MCF 10A (cell line): Measurements from ENCODE around the gene MEGF8. TPM values are rescaled to one million over a fixed set of nuclear protein-coding genes. Genes with fewer than 3 reads are reported as not detected.

ENCODE experiments used
- BruUV-seq: library from RNA; stranded (reverse); fragments of 400-500 nt; replicated peaks from 2 replicates; lab custom pipeline; 2021; lab: Mats Ljungman, UMichigan
- CTCF ChIA-PET: fragments of 300-600 bp; sonication (Branson Sonifier 250); formaldehyde crosslinking; extraction: SDS; loops from one replicate; lab custom pipeline; 2021; ENCODE audit warnings: antibody characterized with exemption, inconsistent platforms; lab: Yijun Ruan, JAX
- POLR2A ChIA-PET: fragments of 300-600, 350-650 bp; sonication (Branson Sonifier 250); formaldehyde crosslinking; extraction: SDS; loops from one replicate; lab custom pipeline; 2020; ENCODE audit warnings: antibody characterized with exemption, inconsistent platforms; lab: Yijun Ruan, JAX
- DNase-seq: peaks from one replicate; pipeline ENCODE4 v3.0.0-alpha.2; 2018; ENCODE audit not compliant: unreplicated experiment
- H3K27ac Mint-ChIP-seq: one replicate; pipeline ENCODE4 v1.8.0; 2022; ENCODE audit warnings: mild to moderate bottlenecking, low read depth, mixed read lengths; ENCODE audit not compliant: unreplicated experiment
- H3K27me3 Mint-ChIP-seq: one replicate; pipeline ENCODE4 v1.8.0; 2022; ENCODE audit warnings: mixed read lengths; ENCODE audit not compliant: insufficient read depth, unreplicated experiment
- H3K36me3 Mint-ChIP-seq: one replicate; pipeline ENCODE4 v1.8.0; 2022; ENCODE audit warnings: mild to moderate bottlenecking, moderate library complexity, mixed read lengths; ENCODE audit not compliant: insufficient read depth, unreplicated experiment
- H3K4me1 Mint-ChIP-seq: one replicate; pipeline ENCODE4 v1.8.0; 2022; ENCODE audit warnings: mixed read lengths; ENCODE audit not compliant: insufficient read depth, unreplicated experiment
- H3K4me3 Mint-ChIP-seq: one replicate; pipeline ENCODE4 v1.8.0; 2022; ENCODE audit warnings: mild to moderate bottlenecking, moderate library complexity, mixed read lengths; ENCODE audit not compliant: unreplicated experiment
- H3K9me3 Mint-ChIP-seq: one replicate; pipeline ENCODE4 v1.8.0; 2022; ENCODE audit warnings: mixed read lengths; ENCODE audit not compliant: unreplicated experiment
- CTCF ChIP-seq: fragments of 200-600 bp; IDR thresholded peaks from one replicate; pipeline ENCODE4 v1.8.0; 2022; ENCODE audit warnings: antibody characterized with exemption, mild to moderate bottlenecking; ENCODE audit not compliant: unreplicated experiment
- intact Hi-C: fragments of 100-400 bp; cut with micrococcal nuclease; formaldehyde crosslinking; loops from 2 replicates; pipeline ENCODE4 v1.14.1; 2022
- total RNA-seq: library from RNA; stranded (reverse); gene quantifications from 2 replicates; pipeline ENCODE4 v1.2.3, GENCODE V29; 2022

Gene MEGF8
- total RNA-seq, 1 experiment from 2014 or later = 13.0 TPM

DNA sequence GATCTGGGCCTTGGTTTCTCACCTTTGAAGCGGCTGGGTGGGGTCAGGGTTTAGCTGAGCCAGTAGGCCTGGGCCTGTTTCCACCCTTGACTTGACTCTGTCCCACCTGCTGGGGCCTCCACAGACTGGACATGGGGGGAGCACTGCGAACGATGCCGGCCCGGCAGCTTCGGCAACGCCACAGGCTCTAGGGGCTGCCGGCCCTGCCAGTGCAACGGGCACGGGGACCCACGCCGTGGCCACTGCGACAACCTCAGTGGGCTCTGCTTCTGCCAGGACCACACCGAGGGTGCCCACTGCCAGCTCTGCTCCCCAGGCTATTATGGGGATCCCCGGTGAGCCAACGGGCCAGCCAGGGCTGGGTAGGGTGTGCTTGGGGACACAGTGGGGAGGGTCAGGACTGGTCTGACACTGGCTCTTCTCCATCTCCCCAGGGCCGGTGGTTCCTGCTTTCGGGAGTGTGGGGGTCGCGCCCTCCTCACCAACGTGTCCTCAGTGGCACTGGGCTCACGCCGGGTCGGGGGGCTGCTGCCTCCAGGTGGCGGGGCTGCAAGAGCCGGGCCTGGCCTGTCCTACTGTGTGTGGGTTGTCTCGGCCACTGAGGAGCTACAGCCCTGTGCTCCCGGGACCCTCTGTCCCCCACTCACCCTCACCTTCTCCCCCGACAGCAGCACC lies 28.0 kb downstream of the MEGF8 start:
- Mint-ChIP-seq H3K4me1 (peaks cover 6% of the 10 kb centered on the region), H3K4me3 (no peak overlapping the region), H3K27ac (no peak overlapping the region), H3K36me3 (peaks cover 20% of the 10 kb centered on the region), H3K9me3 (no peaks in the 10 kb centered on the region), H3K27me3 (no peaks in the 10 kb centered on the region)
- TF ChIP-seq CTCF = no peak
- intact Hi-C loops = no loop called here
- BruUV-seq = no TSS peak
- ChIA-PET CTCF (interaction anchor here (0.6 to 1.1 kb wide), 3 partner anchors 30 to 89 kb away, joined by 3 to 6 read pairs (median 5); partner anchors contain the start of gene CXCL17), POLR2A (no interaction called here)
- DNase-seq = no peak

- DNase-seq = no peak
- H3K4me3 Mint-ChIP-seq = no peak overlapping the region
- POLR2A ChIA-PET = no interaction called here
- no peak for TF ChIP-seq CTCF
- H3K36me3 Mint-ChIP-seq = peaks cover 26% of the 10 kb centered on the region
- H3K27ac Mint-ChIP-seq = no peak overlapping the region
- no peaks in the 10 kb centered on the region for H3K27me3 Mint-ChIP-seq
- BruUV-seq = no TSS peak
- no peaks in the 10 kb centered on the region for H3K9me3 Mint-ChIP-seq
- H3K4me1 Mint-ChIP-seq = peaks cover 6% of the 10 kb centered on the region
- CTCF ChIA-PET = no interaction called here
- intact Hi-C loops = no loop called here
These were observed 30.5 kb downstream of the MEGF8 start for GRCh38 chr19:42355896-42356295.

GRCh38 chr19:42356686-42357085 lies 31.3 kb downstream of the MEGF8 start:
- Mint-ChIP-seq H3K27ac (no peak overlapping the region), H3K36me3 (peaks cover 25% of the 10 kb centered on the region), H3K27me3 (no peaks in the 10 kb centered on the region), H3K4me1 (peaks cover 4% of the 10 kb centered on the region), H3K4me3 (no peak overlapping the region), H3K9me3 (no peaks in the 10 kb centered on the region)
- intact Hi-C loops = no loop called here
- DNase-seq = no peak
- no peak for TF ChIP-seq CTCF
- CTCF ChIA-PET = no interaction called here
- POLR2A ChIA-PET = no interaction called here
- BruUV-seq = no TSS peak

DNA sequence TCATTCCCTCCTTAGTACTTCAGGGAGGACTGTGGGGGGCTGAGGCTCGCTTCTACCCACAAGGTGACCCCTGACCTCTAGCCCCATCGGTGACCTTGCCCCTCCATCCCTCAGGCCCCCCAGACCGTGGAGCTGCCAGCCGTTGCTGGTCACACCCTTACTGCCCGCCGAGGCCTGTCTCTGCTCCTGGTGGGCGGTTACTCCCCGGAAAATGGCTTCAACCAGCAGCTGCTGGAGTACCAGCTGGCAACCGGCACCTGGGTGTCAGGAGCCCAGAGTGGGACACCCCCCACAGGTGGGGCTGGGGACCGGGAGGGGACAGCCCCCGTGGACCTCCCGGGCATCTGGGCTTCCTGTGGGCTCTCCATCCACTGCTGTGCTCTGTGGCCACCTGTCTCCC lies 31.9 kb downstream of the MEGF8 start:
- Mint-ChIP-seq H3K27me3 (no peaks in the 10 kb centered on the region), H3K27ac (no peak overlapping the region), H3K4me3 (no peak overlapping the region), H3K4me1 (no peaks in the 10 kb centered on the region), H3K9me3 (no peaks in the 10 kb centered on the region), H3K36me3 (peaks cover 27% of the 10 kb centered on the region)
- BruUV-seq = no TSS peak
- intact Hi-C loops = no loop called here
- TF ChIP-seq CTCF = no peak
- ChIA-PET POLR2A (no interaction called here), CTCF (interaction anchor here (0.5 kb wide), 1 partner anchor 10 kb away, joined by 3 read pairs; no protein-coding TSS in a partner anchor)
- DNase-seq = no peak
